KG1 (cell line): ENCODE measurements around the gene DONSON.

Experiments
- DNase-seq: peaks from one replicate; lab custom pipeline; 2025; lab: John Stamatoyannopoulos, UW

The DONSON gene

GRCh38 chr21:33541756-33542639, 46.5 kb downstream of the DONSON start, which contains the start of gene GART:
GART (minus strand) TSS chr21:33542117; CDS start chr21:33539315, 2,802 bp downstream.
- DNase-seq: peak; percentile 56

GRCh38 chr21:33541105-33541711, 47.3 kb downstream of the DONSON start:
- DNase-seq: no peak

- no peak for DNase-seq
Measured at GRCh38 chr21:33540711-33541104, 47.8 kb downstream of the DONSON start.

- no peak for DNase-seq
Measured at GRCh38 chr21:33539616-33540015, 48.9 kb downstream of the DONSON start.

- no peak for DNase-seq
Measured at GRCh38 chr21:33537212-33537611, 51.3 kb downstream of the DONSON start.

GRCh38 chr21:33531007-33531406, 57.5 kb downstream of the DONSON start:
- DNase-seq: no peak
